K562 (cell line): ENCODE data around the gene NYNRIN. TPM values are rescaled to one million over a fixed set of nuclear protein-coding genes. Genes with fewer than 3 reads are reported as not detected.
A peak's percentile ranks its signal among the peaks of the same experiment; 100 is the strongest.

Experiments
- C11orf30 ChIP-seq: fragments of 450-650 bp; IDR thresholded peaks from 2 replicates; pipeline ENCODE4 v1.6.1; 2016; ENCODE audit warnings: low read depth, mild to moderate bottlenecking
- CXXC5 ChIP-seq: fragments of 250-450 bp; sonication (Bioruptor Pico); IDR thresholded peaks from 2 replicates; pipeline ENCODE4 v1.8.0; 2022; ENCODE audit warnings: inconsistent platforms, mild to moderate bottlenecking, moderate library complexity
- ESRRB ChIP-seq: fragments of 250-450 bp; sonication (Bioruptor Pico); IDR thresholded peaks from 2 replicates; pipeline ENCODE4 v1.5.0; 2020; ENCODE audit warnings: mild to moderate bottlenecking, moderate library complexity, borderline replicate concordance
- ETS1 ChIP-seq: conservative IDR thresholded peaks from 2 replicates; pipeline ENCODE4 v1.6.1; 2011; ENCODE audit warnings: low read depth, mild to moderate bottlenecking, low read length; ENCODE audit not compliant: control insufficient read depth
- FOXA1 ChIP-seq: fragments of 450-650 bp; IDR thresholded peaks from 2 replicates; pipeline ENCODE4 v1.6.1; 2016; ENCODE audit warnings: mild to moderate bottlenecking, borderline replicate concordance
- HES1 ChIP-seq: fragments of 450-650 bp; IDR thresholded peaks from 2 replicates; pipeline ENCODE4 v1.6.1; 2016; ENCODE audit warnings: low read depth, mild to moderate bottlenecking, moderate library complexity
- HNRNPL ChIP-seq: fragments of 200-400 bp; formaldehyde crosslinking; IDR thresholded peaks from 2 replicates; pipeline ENCODE4 v1.6.1; 2017; ENCODE audit warnings: low read depth, mild to moderate bottlenecking, low read length
- KDM1A ChIP-seq, 2 experiments: fragments of 450-650 bp; IDR thresholded peaks; 2 replicates each; pipeline ENCODE4 v1.6.1; 2016; ENCODE audit warnings: mild to moderate bottlenecking in 2 of 2
- KLF16 ChIP-seq: IDR thresholded peaks from 2 replicates; pipeline ENCODE4 v1.6.1; 2016; ENCODE audit warnings: antibody characterized with exemption
- L3MBTL2 ChIP-seq: fragments of 450-650 bp; IDR thresholded peaks from 2 replicates; pipeline ENCODE4 v1.6.1; 2016; ENCODE audit warnings: mild to moderate bottlenecking, moderate library complexity
- LARP7 ChIP-seq: fragments of 450-650 bp; IDR thresholded peaks from 2 replicates; pipeline ENCODE4 v1.6.1; 2016
- MEF2A ChIP-seq: IDR thresholded peaks from 2 replicates; pipeline ENCODE4 v1.6.1; 2011; ENCODE audit warnings: low read depth, mild to moderate bottlenecking, low read length, moderate library complexity; ENCODE audit not compliant: control insufficient read depth
- NBN ChIP-seq: fragments of 450-650 bp; IDR thresholded peaks from 2 replicates; pipeline ENCODE4 v1.6.1; 2016; ENCODE audit warnings: low read depth, mild to moderate bottlenecking
- PHF8 ChIP-seq: fragments of 200-600 bp; sonication (generic); IDR thresholded peaks from 2 replicates; pipeline ENCODE4 v1.6.1; 2012; ENCODE audit warnings: mixed run types, mild to moderate bottlenecking, inconsistent platforms, low read length, moderate library complexity, borderline replicate concordance
- POLR2B ChIP-seq: fragments of 450-650 bp; IDR thresholded peaks from 2 replicates; pipeline ENCODE4 v1.6.1; 2018; ENCODE audit warnings: low read depth; ENCODE audit not compliant: partially characterized antibody
- PRPF4 ChIP-seq: fragments of 200-400 bp; formaldehyde crosslinking; IDR thresholded peaks from one replicate; pipeline ENCODE4 v1.6.1; 2017; ENCODE audit warnings: low read length, low read depth, mild to moderate bottlenecking; ENCODE audit not compliant: insufficient read depth, poor library complexity, severe bottlenecking
- RFX1 ChIP-seq: fragments of 450-650 bp; IDR thresholded peaks from 2 replicates; pipeline ENCODE4 v1.6.1; 2016; ENCODE audit warnings: mild to moderate bottlenecking, moderate library complexity
- SIN3A ChIP-seq, 2 experiments: fragments of 150-350 bp in 1 of 2; IDR thresholded peaks; 2 replicates each; pipeline ENCODE4 v1.6.1; 2011 to 2016; ENCODE audit warnings: borderline replicate concordance in 2 of 2, low read depth in 2 of 2, low read length in 2 of 2, mild to moderate bottlenecking in 2 of 2, moderate library complexity in 2 of 2; ENCODE audit not compliant: control insufficient read depth in 1 of 2
- SMARCB1 ChIP-seq: IDR thresholded peaks from 2 replicates; pipeline ENCODE4 v1.6.1; 2011; ENCODE audit warnings: improper control_type of control experiment, low read depth; ENCODE audit not compliant: insufficient read length
- SNIP1 ChIP-seq: fragments of 450-650 bp; IDR thresholded peaks from 2 replicates; pipeline ENCODE4 v1.7.1; 2017; ENCODE audit warnings: low read depth, mild to moderate bottlenecking
- STAT5A ChIP-seq: IDR thresholded peaks from 2 replicates; pipeline ENCODE4 v1.6.1; 2012; ENCODE audit warnings: low read length, inconsistent platforms, borderline replicate concordance
- TFAP4 ChIP-seq: sonication (generic); formaldehyde crosslinking; IDR thresholded peaks from 2 replicates; pipeline ENCODE4 v1.8.0; 2022; ENCODE audit warnings: missing genetic modification reagents, mild to moderate bottlenecking, moderate library complexity, borderline replicate concordance
- ZBTB7A ChIP-seq: IDR thresholded peaks from 2 replicates; pipeline ENCODE4 v1.6.1; 2011; ENCODE audit warnings: low read depth, mild to moderate bottlenecking, low read length, moderate library complexity, borderline replicate concordance; ENCODE audit not compliant: control insufficient read depth
- ZNF75A ChIP-seq: fragments of 450-650 bp; formaldehyde crosslinking; IDR thresholded peaks from 2 replicates; pipeline ENCODE4 v1.4.0; 2020; ENCODE audit warnings: mild to moderate bottlenecking
- polyA plus RNA-seq, 8 experiments: library from polyadenylated mRNA; depleted of rRNA in 4 of 8; stranded (reverse) in 5 of 8; unstranded in 3 of 8; fragments of >200 nt; fragmentation: Nextera tagmentation in 2 of 8; fragmentation: Illumina TruSeq in 1 of 8; extraction: Ambion mirVana in 2 of 8; extraction: Trizol in 1 of 8; gene quantifications; 2 replicates each; pipeline versions ENCODE4 v1.2.1 to v1.2.3, GENCODE V29; 2011 to 2014; ENCODE audit warnings: inconsistent platforms in 1 of 8, missing spikeins in 1 of 8
- total RNA-seq, 7 experiments: library from RNA; depleted of rRNA in 6 of 7; stranded (reverse); fragments of >200 nt in 6 of 7; fragmentation: Illumina TruSeq in 2 of 7; extraction: Trizol in 2 of 7; gene quantifications; 2 replicates each; pipeline versions ENCODE4 v1.2.1 to v1.2.3, GENCODE V29; 2011 to 2021; ENCODE audit warnings: low replicate concordance in 1 of 7
- TF ChIP-seq, protein P1 (sequence below), 3 experiments: IDR thresholded peaks in 2 of 3; conservative IDR thresholded peaks in 1 of 3; 2 replicates each; pipeline ENCODE4 v1.5.1; 2011 to 2012; ENCODE audit warnings: low read length in 3 of 3, mild to moderate bottlenecking in 3 of 3, control low read depth in 2 of 3, improper control_type of control experiment in 1 of 3, inconsistent platforms in 1 of 3, low read depth in 1 of 3, mixed read lengths in 1 of 3, moderate library complexity in 1 of 3; ENCODE audit not compliant: insufficient read depth in 2 of 3

Gene NYNRIN
- total and polyA plus RNA-seq, 9 of the 15 experiments (the other 6 are each of a cell fraction or from before 2014, with no cell fraction given) = 0.04 to 1.2 (median 0.28) TPM

- TF ChIP-seq, protein P1, sequence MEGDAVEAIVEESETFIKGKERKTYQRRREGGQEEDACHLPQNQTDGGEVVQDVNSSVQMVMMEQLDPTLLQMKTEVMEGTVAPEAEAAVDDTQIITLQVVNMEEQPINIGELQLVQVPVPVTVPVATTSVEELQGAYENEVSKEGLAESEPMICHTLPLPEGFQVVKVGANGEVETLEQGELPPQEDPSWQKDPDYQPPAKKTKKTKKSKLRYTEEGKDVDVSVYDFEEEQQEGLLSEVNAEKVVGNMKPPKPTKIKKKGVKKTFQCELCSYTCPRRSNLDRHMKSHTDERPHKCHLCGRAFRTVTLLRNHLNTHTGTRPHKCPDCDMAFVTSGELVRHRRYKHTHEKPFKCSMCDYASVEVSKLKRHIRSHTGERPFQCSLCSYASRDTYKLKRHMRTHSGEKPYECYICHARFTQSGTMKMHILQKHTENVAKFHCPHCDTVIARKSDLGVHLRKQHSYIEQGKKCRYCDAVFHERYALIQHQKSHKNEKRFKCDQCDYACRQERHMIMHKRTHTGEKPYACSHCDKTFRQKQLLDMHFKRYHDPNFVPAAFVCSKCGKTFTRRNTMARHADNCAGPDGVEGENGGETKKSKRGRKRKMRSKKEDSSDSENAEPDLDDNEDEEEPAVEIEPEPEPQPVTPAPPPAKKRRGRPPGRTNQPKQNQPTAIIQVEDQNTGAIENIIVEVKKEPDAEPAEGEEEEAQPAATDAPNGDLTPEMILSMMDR (IDR thresholded peaks at IDR 0.05 in 2 of 3, conservative IDR thresholded peaks at IDR 0.05 in 1 of 3; ENCODE audit: insufficient read depth in 2 of 3, low read depth in 1 of 3, low read length in 3 of 3) = peak in 1 of 3 experiments; percentile 22; a peak in 1 of 6 replicates
- TF ChIP-seq KLF16 (no peak), MEF2A (no peak), RFX1 (peak; percentile 75), ZBTB7A (peak; percentile 70; the same call in 1 of the 2 replicates), LARP7 (no peak), ETS1 (no peak), KDM1A (IDR thresholded peaks at IDR 0.05) (peak in 1 of 2 experiments; percentile 78; a peak in 1 of 4 replicates), POLR2B (no peak), STAT5A (no peak), NBN (no peak), ESRRB (CRISPR knock-in tag) (no peak), PHF8 (peak; percentile 29; the same call in 1 of the 2 replicates), PRPF4 (no peak), TFAP4 (CRISPR knock-in tag) (peak; percentile 22; the same call in 1 of the 2 replicates), SNIP1 (no peak), HES1 (no peak), SIN3A (IDR thresholded peaks at IDR 0.05; ENCODE audit: borderline replicate concordance in 2 of 2, control insufficient read depth in 1 of 2, low read depth in 2 of 2, low read length in 2 of 2) (no peak), C11orf30 (no peak), CXXC5 (CRISPR knock-in tag) (0 out of 2 replicates have a peak, but pooled peaks have one; percentile 12), ZNF75A (CRISPR knock-in tag) (no peak), L3MBTL2 (0 out of 2 replicates have a peak, but pooled peaks have one; percentile 25), FOXA1 (no peak), HNRNPL (no peak), SMARCB1 (no peak)
Measured at GRCh38 chr14:24368562-24369252, 30.1 kb upstream of the NYNRIN start (continued).
